BJ (cell line): ENCODE results near the gene KDM4B. TPM values are rescaled to one million over a fixed set of nuclear protein-coding genes. Genes with fewer than 3 reads are reported as not detected.

Source experiments
- CTCF ChIA-PET: fragments of 350-600 bp; formaldehyde crosslinking; extraction: SDS; loops from one replicate; lab custom pipeline; 2021; ENCODE audit warnings: antibody characterized with exemption, inconsistent platforms; lab: Yijun Ruan, JAX
- POLR2A ChIA-PET: fragments of 300-600 bp; sonication (Branson Sonifier 250); formaldehyde crosslinking; extraction: SDS; loops from one replicate; lab custom pipeline; 2021; ENCODE audit warnings: antibody characterized with exemption; lab: Charles Lee
- DNase-seq: peaks from one replicate; pipeline ENCODE4 v3.0.0-alpha.2; 2011; ENCODE audit warnings: low read depth
- H3K27me3 ChIP-seq: 2 replicates; pipeline ENCODE4 v1.6.0; 2011; ENCODE audit warnings: low read length; ENCODE audit not compliant: control insufficient read depth, insufficient read depth
- H3K36me3 ChIP-seq: 2 replicates; pipeline ENCODE4 v1.5.1; 2011; ENCODE audit warnings: low read length; ENCODE audit not compliant: control insufficient read depth, insufficient read depth
- H3K4me3 ChIP-seq: 2 replicates; pipeline ENCODE4 v1.5.1; 2011; ENCODE audit warnings: low read depth, mild to moderate bottlenecking, control low read depth, low read length
- CTCF ChIP-seq: IDR thresholded peaks from 2 replicates; pipeline ENCODE4 v1.5.1; 2011; ENCODE audit warnings: low read depth, mild to moderate bottlenecking, control low read depth, inconsistent platforms, low read length, moderate library complexity; ENCODE audit not compliant: insufficient read depth
- polyA plus RNA-seq: library from polyadenylated mRNA; depleted of rRNA; stranded (reverse); fragments of >200 nt; gene quantifications from 2 replicates; pipeline ENCODE4 v1.2.3, GENCODE V29; 2011

KDM4B gene
- polyA plus RNA-seq, 1 experiment = 15.2 TPM

GRCh38 chr19:5032101-5032967, 63.4 kb downstream of the KDM4B start:
- no peak overlapping the region for H3K4me3 ChIP-seq
- no peaks in the 10 kb centered on the region for H3K27me3 ChIP-seq
- CTCF ChIA-PET = interaction anchor here (0.7 to 5.1 kb wide), 29 partner anchors 11 to 240 kb away, joined by 3 to 50 read pairs (median 6); partner anchors contain the start of genes FEM1A and PLIN3
- POLR2A ChIA-PET = no interaction called here
- no peak for DNase-seq
- peaks cover 15% of the 10 kb centered on the region for H3K36me3 ChIP-seq
- TF ChIP-seq CTCF = no peak

- CTCF ChIA-PET = interaction anchor here (1.3 to 1.8 kb wide), 3 partner anchors 9 to 123 kb away, joined by 4 to 5 read pairs (median 4); no protein-coding TSS in a partner anchor
These were observed 66.3 kb downstream of the KDM4B start for GRCh38 chr19:5035105-5035761.

GRCh38 chr19:5035793-5036697, 67.1 kb downstream of the KDM4B start:
- Histone ChIP-seq H3K4me3 (no peak overlapping the region), H3K36me3 (peaks cover 33% of the 10 kb centered on the region), H3K27me3 (no peaks in the 10 kb centered on the region)
- no peak for TF ChIP-seq CTCF
- ChIA-PET CTCF (interaction anchor here (0.7 to 4.7 kb wide), 10 partner anchors 10 to 245 kb away, joined by 3 to 49 read pairs (median 4); partner anchors contain the start of gene FEM1A), POLR2A (no interaction called here)
- no peak for DNase-seq

More at GRCh38 chr19:5035105-5035761, 66.3 kb downstream of the KDM4B start:
- Histone ChIP-seq H3K4me3 (no peak overlapping the region), H3K27me3 (no peaks in the 10 kb centered on the region), H3K36me3 (peaks cover 25% of the 10 kb centered on the region)
- POLR2A ChIA-PET = no interaction called here
- TF ChIP-seq CTCF = no peak
- DNase-seq = no peak

- no peak for TF ChIP-seq CTCF
- H3K4me3 ChIP-seq = no peak overlapping the region
- no peak for DNase-seq
- CTCF ChIA-PET = interaction anchor here (0.6 to 4.7 kb wide), 11 partner anchors 11 to 246 kb away, joined by 3 to 49 read pairs (median 4); partner anchors contain the start of gene FEM1A
- POLR2A ChIA-PET = no interaction called here
- H3K36me3 ChIP-seq = peaks cover 40% of the 10 kb centered on the region
- H3K27me3 ChIP-seq = no peaks in the 10 kb centered on the region
These were observed 68.0 kb downstream of the KDM4B start for GRCh38 chr19:5036698-5037563.
